HCT116 (cell line): Measurements from ENCODE around the gene ELMOD1.

Source experiments
- CTCF ChIP-seq, 3 experiments: fragments of 200-600 bp in 1 of 3; sonication (generic) in 1 of 3; IDR thresholded peaks in 2 of 3; conservative IDR thresholded peaks in 1 of 3; 2 replicates each; pipeline ENCODE4 v1.5.1; 2012 to 2017; ENCODE audit warnings: low read depth in 2 of 3, low read length in 2 of 3, antibody characterized with exemption in 1 of 3, borderline replicate concordance in 1 of 3, control low read depth in 1 of 3, mild to moderate bottlenecking in 1 of 3, mixed read lengths in 1 of 3, mixed run types in 1 of 3, moderate library complexity in 1 of 3; ENCODE audit not compliant: insufficient read depth in 1 of 3
- EZH2 ChIP-seq: fragments of 200-600 bp; sonication (generic); IDR thresholded peaks from 2 replicates; pipeline ENCODE4 v1.6.1; 2017; ENCODE audit warnings: antibody characterized with exemption, mixed run types
- EZH2phosphoT487 ChIP-seq: fragments of 200-600 bp; IDR thresholded peaks from 2 replicates; pipeline ENCODE4 v1.6.1; 2018; ENCODE audit warnings: antibody characterized with exemption, borderline replicate concordance
- POLR2AphosphoS5 ChIP-seq: IDR thresholded peaks from 2 replicates; pipeline ENCODE4 v1.6.1; 2011; ENCODE audit warnings: mild to moderate bottlenecking, low read depth, low read length, moderate library complexity
- SRF ChIP-seq: IDR thresholded peaks from 2 replicates; pipeline ENCODE4 v1.6.1; 2012; ENCODE audit warnings: low read depth
- ZBTB33 ChIP-seq: IDR thresholded peaks from 2 replicates; pipeline ENCODE4 v1.6.1; 2011; ENCODE audit warnings: mild to moderate bottlenecking, low read length, moderate library complexity; ENCODE audit not compliant: insufficient replicate concordance; ENCODE audit errors: extremely low read depth
- ZNF274 ChIP-seq: fragments of 200-500 bp; sonication (Bioruptor generic); IDR thresholded peaks from 2 replicates; pipeline ENCODE4 v1.6.1; 2014; ENCODE audit warnings: mild to moderate bottlenecking, low read depth, low read length, inconsistent platforms
- TF ChIP-seq, protein P1 (sequence below): IDR thresholded peaks from 2 replicates; pipeline ENCODE4 v1.6.1; 2012

- TF ChIP-seq CTCF (IDR thresholded peaks at IDR 0.05 in 2 of 3, conservative IDR thresholded peaks at IDR 0.05 in 1 of 3; ENCODE audit: borderline replicate concordance in 1 of 3, insufficient read depth in 1 of 3, low read depth in 2 of 3, low read length in 2 of 3): no peak
- no peak for TF ChIP-seq ZNF274
- no peak for TF ChIP-seq EZH2phosphoT487
- no peak for TF ChIP-seq POLR2AphosphoS5
- no peak for TF ChIP-seq SRF
- TF ChIP-seq, protein P1, sequence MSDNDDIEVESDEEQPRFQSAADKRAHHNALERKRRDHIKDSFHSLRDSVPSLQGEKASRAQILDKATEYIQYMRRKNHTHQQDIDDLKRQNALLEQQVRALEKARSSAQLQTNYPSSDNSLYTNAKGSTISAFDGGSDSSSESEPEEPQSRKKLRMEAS: no peak
- TF ChIP-seq ZBTB33: no peak
- TF ChIP-seq EZH2: no peak
Observed at GRCh38 chr11:107581147-107581546, 9.8 kb upstream of the ELMOD1 start.
